Activated T-cell treated with anti-CD3 and anti-CD28 coated beads, Interleukin-2, amount 50 U/mL, for 48 hours (primary cell): ENCODE data around the gene GPR89B.
"Not testable (repeated sequence)": the region's sequence is repeated elsewhere in the genome, so short reads cannot be mapped to it uniquely, and the experiment has no call there.

ENCODE experiments used
- DNase-seq, 2 experiments: peaks; one replicate each; pipeline ENCODE4 v3.0.0-alpha.2; 2020

The GPR89B gene

DNA sequence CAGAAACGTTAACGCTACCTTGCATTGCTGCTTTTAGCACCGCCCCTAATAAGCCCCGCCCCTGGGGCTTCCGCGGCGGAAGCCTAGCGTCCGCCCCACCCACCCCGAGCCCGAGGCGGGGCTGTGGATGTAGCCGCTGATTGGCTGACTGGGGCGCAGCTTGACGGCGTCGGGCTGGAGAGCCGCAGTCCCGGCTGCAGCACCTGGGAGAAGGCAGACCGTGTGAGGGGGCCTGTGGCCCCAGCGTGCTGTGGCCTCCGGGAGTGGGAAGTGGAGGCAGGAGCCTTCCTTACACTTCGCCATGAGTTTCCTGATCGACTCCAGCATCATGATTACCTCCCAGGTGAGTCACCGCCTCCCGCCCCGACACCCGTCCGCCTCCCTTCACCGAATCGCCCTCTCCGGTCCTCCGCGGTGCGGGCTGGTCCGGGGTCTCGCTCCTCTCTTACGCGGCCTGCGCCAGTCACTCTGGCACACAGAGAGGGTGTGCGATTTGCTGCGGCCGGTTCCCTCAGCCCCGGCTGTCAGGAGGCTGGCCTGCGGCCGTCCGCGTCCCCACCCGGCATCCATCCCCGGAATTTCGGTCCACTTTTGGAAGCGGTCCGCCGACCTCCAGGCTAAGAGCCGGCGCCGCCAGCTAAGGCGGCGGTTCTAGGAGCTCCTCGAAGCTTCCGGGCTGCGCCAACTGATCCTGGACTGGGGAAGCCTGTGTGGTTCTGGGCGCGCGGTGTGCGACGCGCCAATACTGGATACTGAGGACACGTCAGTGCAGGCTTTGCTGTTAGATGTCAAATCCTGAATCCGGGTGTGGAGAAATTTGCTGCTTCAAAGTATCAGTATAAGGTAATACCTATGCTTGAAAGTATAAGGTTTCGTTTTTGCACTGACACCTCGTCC, at the start of gene GPR89B:
Gene GPR89B (plus strand): TSS at position 185 of the 897 bp plus-strand sequence. CDS start 117 bp downstream, at position 302.
- DNase-seq: peak; percentile 93 to 96

GRCh38 chr1:147879911-147880310, 48.3 kb upstream of the GPR89B start:
- no peak for DNase-seq

- DNase-seq: no peak
Measured at GRCh38 chr1:147882535-147882934, 45.7 kb upstream of the GPR89B start.

DNA sequence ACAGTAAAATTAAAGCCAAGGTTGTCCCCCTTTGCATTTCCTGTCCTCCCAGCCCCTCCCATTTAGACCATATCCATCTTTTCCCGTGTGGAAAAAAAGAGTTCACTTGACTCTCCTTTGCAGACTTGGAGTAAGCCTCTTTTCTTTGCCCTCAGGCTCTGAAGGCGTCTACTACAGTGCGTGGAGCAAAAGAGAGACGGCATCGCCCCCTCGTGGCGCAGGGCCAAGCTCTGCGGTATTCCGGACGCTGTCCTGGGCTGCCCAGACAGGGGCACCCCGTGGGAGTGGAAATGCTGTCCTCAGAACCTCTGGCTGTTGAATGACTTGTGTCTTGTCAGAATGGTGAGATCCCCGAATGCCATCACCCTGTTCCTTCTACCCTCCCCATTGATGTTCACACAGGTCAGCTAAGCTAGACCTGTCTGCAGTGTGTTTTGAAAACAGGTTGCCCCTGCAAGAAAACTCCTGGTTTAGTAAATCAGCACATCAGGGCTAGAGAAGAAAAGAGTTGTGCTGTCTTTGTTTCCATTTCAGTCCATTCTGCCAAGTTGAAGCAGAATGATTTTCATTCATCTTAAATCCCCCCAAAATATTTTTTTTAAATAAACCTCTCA, 37.9 kb upstream of the GPR89B start:
- peak; percentile 80 to 81 for DNase-seq

DNA sequence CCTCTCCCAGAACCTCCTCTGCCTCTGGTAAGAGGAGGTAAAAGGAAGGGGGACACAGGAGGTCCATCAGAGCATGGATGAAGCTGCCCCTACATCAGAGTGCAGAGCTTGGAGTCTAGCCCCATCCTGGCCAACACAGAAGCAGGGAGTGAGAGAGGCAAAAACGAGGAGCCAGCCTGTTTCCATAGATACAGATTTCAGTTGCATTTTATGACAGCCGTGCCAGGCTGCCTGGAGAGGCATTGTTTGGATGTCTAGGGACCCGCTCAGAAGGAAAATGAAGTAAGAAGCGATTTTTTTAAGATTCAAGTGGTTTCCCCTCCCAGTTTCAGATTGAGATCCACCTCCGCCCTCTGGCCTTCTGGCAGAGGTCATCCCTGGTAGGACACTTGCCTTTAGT, 37.1 kb upstream of the GPR89B start:
- DNase-seq: no peak

GRCh38 chr1:147892216-147892615, 36.0 kb upstream of the GPR89B start:
- no peak for DNase-seq

- peak in 1 of 2 experiments; percentile 24 for DNase-seq
Measured at GRCh38 chr1:147892731-147893214, 35.4 kb upstream of the GPR89B start.

DNA sequence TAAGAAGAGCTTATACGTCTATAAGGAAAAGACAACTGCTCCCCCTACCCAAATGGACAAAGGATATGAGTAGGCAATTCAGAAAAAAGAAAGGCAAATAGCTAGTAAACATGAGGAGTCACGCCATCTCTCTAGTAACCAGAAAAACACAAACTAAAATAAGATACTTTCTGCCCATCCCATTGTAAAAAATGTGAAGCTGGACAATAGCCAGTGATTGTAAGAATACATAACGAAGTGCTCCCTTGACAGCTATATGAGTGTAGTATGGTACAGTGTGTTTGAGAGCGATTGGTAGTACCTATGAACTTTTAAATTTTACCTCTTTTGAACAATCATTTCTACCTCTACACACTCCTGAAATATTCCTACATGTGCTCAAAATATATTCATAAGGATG, 33.1 kb upstream of the GPR89B start:
- DNase-seq: no peak

DNA sequence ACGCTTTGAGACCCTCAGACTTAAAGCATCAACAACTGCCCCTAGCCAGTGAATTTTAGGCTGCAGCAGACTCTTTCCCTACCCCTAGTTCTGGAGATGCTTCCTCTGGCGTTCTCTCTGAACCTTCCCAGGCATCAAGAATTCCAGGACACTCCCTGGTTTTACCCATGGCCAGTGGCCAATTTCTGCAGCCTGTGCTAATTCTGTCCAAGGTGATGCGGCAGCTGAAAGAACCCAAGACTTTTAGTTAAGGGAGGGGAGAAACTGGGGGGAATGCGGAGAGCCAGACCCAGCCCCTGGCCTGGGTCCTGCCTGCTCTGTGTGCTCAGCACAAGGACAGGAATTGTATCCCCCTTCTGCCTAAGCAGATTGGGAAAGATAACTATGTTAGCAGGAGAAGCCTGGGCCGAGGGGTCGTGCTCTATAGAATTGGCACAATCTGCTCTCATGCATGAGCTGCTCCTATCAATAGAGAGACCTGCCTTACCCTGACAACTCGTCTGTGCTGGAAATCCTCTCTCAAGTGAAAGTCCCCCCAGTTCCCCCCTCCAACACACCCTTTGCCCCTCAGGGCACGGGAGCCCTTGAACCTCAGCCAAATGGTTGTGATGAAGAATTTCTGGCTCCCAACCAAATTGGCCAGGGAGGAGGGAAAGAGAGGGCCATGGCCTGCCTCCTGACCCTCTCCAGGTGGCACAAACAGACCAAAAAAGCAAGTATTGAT, 31.0 kb upstream of the GPR89B start:
- DNase-seq: no peak

DNA sequence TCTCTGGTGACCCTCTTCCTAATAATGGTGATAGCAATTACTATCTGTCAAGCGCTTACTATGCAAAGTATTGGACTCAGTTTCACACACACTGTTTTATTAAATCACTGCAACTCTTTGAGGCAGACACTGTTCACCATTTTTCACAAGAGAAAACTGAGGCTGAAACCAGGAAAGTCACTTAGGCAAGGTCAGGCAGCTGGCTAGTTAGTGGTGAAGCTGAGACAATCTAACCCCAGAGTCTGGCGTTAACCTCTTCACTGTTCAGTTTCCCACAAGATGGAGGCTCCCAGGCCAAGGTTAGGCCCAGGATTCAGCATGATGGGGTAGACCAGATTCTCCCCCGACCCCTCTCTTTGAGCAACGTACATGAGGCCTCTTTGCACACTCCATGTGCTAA, 30.4 kb upstream of the GPR89B start:
- DNase-seq: no peak

DNA sequence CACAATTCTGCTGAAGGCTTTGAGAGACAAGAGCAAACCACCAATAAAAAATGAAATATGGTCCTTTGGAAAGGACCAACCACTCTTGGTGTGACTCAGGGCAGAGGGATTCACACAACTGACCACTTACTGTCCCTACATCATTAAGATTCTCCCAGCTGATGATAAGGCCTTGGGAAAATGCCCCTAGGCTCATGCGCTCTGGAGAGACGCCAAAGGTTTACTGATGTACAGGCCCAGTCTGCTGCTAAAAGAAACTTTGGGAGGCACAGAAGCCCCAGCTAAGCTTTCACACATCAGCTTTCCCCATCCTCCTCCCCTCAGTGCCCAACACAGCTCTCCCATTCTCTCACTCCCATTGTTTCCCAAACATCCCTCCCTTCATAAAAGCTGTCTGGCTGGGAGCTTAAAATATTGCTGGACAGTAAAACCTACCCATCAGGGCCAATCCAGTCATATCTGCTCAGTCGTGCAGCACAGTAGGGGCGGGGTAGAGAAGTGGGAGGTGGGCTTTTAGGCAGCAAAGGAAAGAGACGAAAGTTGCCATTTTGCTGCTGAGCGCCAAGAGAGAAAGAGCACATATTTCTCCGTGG, 25.9 kb upstream of the GPR89B start, which contains the start of gene GJA8:
Gene GJA8 (plus strand): TSS at position 543 of the 593 bp plus-strand sequence. CDS start 5,161 bp downstream, outside the sequence.
- no peak for DNase-seq

DNA sequence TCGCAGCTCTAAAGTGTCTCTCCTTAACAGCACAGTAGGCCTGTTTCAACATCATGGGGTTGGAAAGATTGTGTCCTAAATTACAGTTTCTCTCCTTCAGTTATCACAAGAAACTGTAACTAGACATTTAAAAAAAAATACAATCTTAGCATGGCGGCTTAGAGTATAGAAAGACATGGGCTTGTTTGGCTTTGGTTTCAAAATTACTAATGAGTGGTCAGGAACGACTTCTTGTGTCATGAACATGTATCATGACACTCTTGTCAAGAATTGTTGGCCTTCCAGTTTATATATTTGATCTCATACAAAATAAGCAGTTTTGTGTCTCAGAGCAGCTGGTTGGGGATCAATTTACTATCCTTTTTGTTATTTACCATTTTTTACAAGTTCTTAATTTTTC, 23.5 kb upstream of the GPR89B start:
- DNase-seq: no peak

DNA sequence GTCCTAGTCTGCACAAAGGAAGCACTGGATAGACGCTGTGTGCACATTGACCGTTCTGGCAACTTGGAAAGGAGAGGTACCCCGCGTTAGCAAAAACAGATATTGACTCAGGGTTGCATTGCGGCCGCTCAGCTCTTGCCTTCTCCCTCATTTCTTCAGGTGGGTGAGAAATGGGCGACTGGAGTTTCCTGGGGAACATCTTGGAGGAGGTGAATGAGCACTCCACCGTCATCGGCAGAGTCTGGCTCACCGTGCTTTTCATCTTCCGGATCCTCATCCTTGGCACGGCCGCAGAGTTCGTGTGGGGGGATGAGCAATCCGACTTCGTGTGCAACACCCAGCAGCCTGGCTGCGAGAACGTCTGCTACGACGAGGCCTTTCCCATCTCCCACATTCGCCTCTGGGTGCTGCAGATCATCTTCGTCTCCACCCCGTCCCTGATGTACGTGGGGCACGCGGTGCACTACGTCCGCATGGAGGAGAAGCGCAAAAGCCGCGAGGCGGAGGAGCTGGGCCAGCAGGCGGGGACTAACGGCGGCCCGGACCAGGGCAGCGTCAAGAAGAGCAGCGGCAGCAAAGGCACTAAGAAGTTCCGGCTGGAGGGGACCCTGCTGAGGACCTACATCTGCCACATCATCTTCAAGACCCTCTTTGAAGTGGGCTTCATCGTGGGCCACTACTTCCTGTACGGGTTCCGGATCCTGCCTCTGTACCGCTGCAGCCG, 20.3 kb upstream of the GPR89B start:
- no peak for DNase-seq

GRCh38 chr1:147912553-147912952, 15.7 kb upstream of the GPR89B start:
- DNase-seq: no peak

DNA sequence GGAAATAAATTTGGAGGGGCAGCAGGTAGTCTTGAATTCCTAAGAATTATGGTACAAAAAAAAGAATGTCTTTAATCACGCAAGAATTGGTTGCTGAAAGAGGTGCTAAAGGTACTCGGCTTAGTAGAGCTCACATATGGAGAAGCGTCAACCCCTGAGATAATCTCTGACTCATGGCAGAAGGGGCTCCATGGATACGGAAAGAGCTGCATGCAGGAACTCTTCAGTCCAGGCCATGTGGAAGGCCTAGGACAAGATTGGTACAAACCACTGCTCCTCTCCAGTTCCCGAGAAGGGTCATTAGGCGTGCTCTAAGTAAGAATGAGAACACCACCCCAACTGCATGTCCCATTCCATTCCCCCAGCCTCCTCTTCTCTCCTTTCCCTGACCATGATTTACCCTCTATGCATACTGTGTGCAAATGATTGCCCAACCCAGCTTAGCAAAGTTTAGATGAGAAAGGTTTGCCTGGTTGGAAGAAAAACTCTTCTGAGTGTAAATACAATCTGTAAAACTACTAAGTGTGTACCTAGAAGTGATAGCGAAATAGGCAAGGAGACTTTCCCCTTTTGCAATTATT, 14.8 kb upstream of the GPR89B start:
- DNase-seq: no peak

GRCh38 chr1:147919896-147920295, 8.3 kb upstream of the GPR89B start:
- DNase-seq: no peak

- no peak for DNase-seq
Measured at GRCh38 chr1:147924813-147925212, 3.4 kb upstream of the GPR89B start.

DNA sequence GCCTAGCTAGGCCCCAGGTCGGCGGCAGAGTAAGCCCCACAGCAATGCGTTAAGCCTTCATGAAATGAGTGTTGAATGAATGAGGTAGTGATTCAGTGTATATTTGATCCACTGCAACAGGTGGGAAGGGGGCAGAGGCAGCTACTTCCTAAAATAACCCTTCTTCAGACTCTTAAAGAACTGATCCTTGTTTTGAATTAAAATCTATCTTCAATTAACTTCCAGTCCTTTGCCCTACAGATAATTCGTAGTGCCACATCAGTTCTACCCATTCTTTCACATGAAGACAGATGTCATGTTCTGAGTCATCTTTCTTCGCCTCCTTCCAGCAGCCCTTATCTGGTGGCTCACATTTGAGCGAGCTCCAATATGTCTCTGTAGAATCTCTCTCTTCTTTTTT, 1.0 kb upstream of the GPR89B start:
- not testable (repeated sequence) for DNase-seq

DNA sequence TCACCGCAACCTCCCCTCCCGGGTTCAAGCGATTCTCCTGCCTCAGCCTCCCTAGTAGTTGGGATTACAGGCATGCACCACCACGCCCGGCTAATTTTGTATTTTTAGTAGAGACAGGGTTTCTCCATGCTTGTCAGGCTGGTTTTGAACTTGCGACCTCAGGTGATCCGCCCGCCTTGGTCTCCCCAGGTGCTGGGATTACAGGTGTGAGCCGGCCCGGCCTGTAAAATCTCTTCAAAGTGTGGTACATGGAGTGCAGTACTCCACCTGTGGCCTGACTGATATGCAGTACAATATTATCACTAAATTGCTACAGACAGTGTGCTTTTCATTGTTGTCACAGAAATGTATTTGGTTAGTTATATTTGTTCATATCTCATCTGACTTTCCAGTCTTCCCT, 531 bp upstream of the GPR89B start:
- not testable (repeated sequence) for DNase-seq

DNA sequence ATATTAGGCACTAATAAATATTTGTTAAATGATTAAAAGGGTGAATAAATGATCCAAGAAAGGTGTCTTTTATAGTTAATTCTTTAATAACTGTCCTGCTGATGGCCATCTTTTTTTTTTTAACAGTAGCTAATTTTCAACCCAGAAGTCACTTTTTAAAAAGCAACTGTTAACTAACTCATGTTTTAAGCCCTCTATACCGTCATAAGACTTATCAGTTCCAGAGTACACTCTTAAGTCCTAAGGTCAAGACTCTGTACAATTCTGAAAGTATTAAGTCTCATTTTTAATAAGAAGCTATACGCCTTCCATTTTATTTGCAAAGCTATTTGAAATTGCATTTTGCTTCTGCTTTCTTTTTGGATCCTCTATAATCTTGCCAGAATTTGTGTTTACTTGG, 2.9 kb downstream of the GPR89B start:
- DNase-seq: not testable (repeated sequence)

- not testable (repeated sequence) for DNase-seq
Measured at GRCh38 chr1:147935296-147935695, 7.1 kb downstream of the GPR89B start.

DNA sequence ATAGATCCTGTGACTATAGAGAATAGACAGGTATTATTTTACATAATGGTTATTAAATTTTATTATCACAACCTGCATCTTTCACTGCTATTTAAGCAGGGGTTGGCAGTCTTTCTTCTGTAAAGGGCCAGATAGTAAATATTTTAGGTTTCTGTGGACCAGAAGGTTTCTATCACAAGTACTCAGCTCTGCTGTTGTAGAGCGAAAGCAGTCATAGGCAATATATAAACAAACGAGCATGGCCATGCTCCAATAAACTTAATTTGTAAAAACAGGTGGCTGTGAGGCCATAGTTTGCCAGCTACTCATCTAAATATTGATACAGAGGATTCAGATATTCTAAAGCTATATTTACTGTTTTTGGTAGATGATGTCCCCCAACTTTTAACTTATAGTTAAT, 12.2 kb downstream of the GPR89B start:
- not testable (repeated sequence) for DNase-seq
